ENCODE measurements around the gene HECTD1. TPM values are rescaled to one million over a fixed set of nuclear protein-coding genes. Genes with fewer than 3 reads are reported as not detected.

HECTD1 gene
- total RNA-seq, 1 experiment from 2014 or later, result 138 TPM

- intact Hi-C loops (cut with micrococcal nuclease; ENCODE audit: unreplicated experiment), result loop anchor here (10.0 kb wide), 2 partner anchors 200 to 430 kb away; no protein-coding TSS in a partner anchor
- no TSS peak for BruUV-seq (replicated peaks)
- Histone ChIP-seq H3K27me3 (replicated peaks; ENCODE audit: insufficient read depth, low read depth, low read length, poor library complexity) (no peaks in the 10 kb centered on the region), H3K36me3 (ENCODE audit: insufficient read depth, low read length, poor library complexity, severe bottlenecking) (no peaks in the 10 kb centered on the region), H3K27ac (ENCODE audit: low read depth, low read length, poor library complexity, severe bottlenecking) (no peak overlapping the region), H3K4me3 (ENCODE audit: low read depth, low read length, poor library complexity, severe bottlenecking) (no peak overlapping the region), H3K9me3 (ENCODE audit: low read depth, low read length, poor library complexity, severe bottlenecking) (no peaks in the 10 kb centered on the region), H3K4me1 (ENCODE audit: insufficient read depth, low read length, poor library complexity, severe bottlenecking) (no peaks in the 10 kb centered on the region)
- ChIA-PET POLR2A (ENCODE audit: low non-redundant PET) (no interaction called here), CTCF (no interaction called here)
- DNase-seq (ENCODE audit: low spot score), result no peak
- TF ChIP-seq CTCF (conservative IDR thresholded peaks at IDR 0.05; ENCODE audit: low read depth, low read length), result no peak
- TF ChIP-seq EZH2 (IDR thresholded peaks at IDR 0.05; ENCODE audit: borderline replicate concordance, low read depth, low read length, poor library complexity, severe bottlenecking), result no peak
Observed at GRCh38 chr14:31084385-31084784, 123.2 kb downstream of the HECTD1 start.

DNA sequence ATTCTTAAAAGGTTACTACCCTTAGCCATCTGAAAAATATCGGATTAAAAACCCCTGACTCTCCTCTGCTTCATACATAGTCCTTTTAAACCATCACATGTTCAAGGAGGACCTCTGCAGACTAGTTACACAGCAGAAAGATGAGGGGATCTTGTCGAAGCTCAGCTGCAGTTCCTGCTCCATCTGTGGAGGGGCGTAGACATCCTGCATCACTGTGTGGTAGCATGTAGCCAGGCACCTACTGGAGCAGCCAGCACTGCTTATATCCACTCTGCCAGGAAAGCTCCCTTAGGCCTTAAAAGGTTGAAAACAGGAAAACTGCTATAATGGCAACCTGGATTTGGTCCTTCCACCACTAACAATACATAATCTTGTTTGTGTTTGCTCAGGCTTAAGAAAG is 123.8 kb downstream of the HECTD1 start:
- ChIA-PET POLR2A (ENCODE audit: low non-redundant PET) (no interaction called here), CTCF (no interaction called here)
- DNase-seq (ENCODE audit: low spot score), result no peak
- Histone ChIP-seq H3K27me3 (replicated peaks; ENCODE audit: insufficient read depth, low read depth, low read length, poor library complexity) (no peaks in the 10 kb centered on the region), H3K27ac (ENCODE audit: low read depth, low read length, poor library complexity, severe bottlenecking) (no peak overlapping the region), H3K4me3 (ENCODE audit: low read depth, low read length, poor library complexity, severe bottlenecking) (no peak overlapping the region), H3K9me3 (ENCODE audit: low read depth, low read length, poor library complexity, severe bottlenecking) (no peaks in the 10 kb centered on the region), H3K36me3 (ENCODE audit: insufficient read depth, low read length, poor library complexity, severe bottlenecking) (no peaks in the 10 kb centered on the region), H3K4me1 (ENCODE audit: insufficient read depth, low read length, poor library complexity, severe bottlenecking) (no peaks in the 10 kb centered on the region)
- intact Hi-C loops (cut with micrococcal nuclease; ENCODE audit: unreplicated experiment), result loop anchor here (10.0 kb wide), 2 partner anchors 199 to 429 kb away; no protein-coding TSS in a partner anchor
- TF ChIP-seq CTCF (conservative IDR thresholded peaks at IDR 0.05; ENCODE audit: low read depth, low read length) (no peak), EZH2 (IDR thresholded peaks at IDR 0.05; ENCODE audit: borderline replicate concordance, low read depth, low read length, poor library complexity, severe bottlenecking) (no peak)
- no TSS peak for BruUV-seq (replicated peaks)

GRCh38 chr14:31080484-31080883 is 127.1 kb downstream of the HECTD1 start:
- Histone ChIP-seq H3K9me3 (ENCODE audit: low read depth, low read length, poor library complexity, severe bottlenecking) (no peaks in the 10 kb centered on the region), H3K27ac (ENCODE audit: low read depth, low read length, poor library complexity, severe bottlenecking) (no peak overlapping the region), H3K36me3 (ENCODE audit: insufficient read depth, low read length, poor library complexity, severe bottlenecking) (no peaks in the 10 kb centered on the region), H3K4me3 (ENCODE audit: low read depth, low read length, poor library complexity, severe bottlenecking) (no peak overlapping the region), H3K27me3 (replicated peaks; ENCODE audit: insufficient read depth, low read depth, low read length, poor library complexity) (no peaks in the 10 kb centered on the region), H3K4me1 (ENCODE audit: insufficient read depth, low read length, poor library complexity, severe bottlenecking) (no peaks in the 10 kb centered on the region)
- intact Hi-C loops (cut with micrococcal nuclease; ENCODE audit: unreplicated experiment), result loop anchor here (10.0 kb wide), 2 partner anchors 196 to 426 kb away; no protein-coding TSS in a partner anchor
- no TSS peak for BruUV-seq (replicated peaks)
- POLR2A ChIA-PET (ENCODE audit: low non-redundant PET), result no interaction called here
- TF ChIP-seq CTCF (conservative IDR thresholded peaks at IDR 0.05; ENCODE audit: low read depth, low read length) (no peak), EZH2 (IDR thresholded peaks at IDR 0.05; ENCODE audit: borderline replicate concordance, low read depth, low read length, poor library complexity, severe bottlenecking) (no peak)
- CTCF ChIA-PET, result no interaction called here
- no peak for DNase-seq (ENCODE audit: low spot score)
